K562 (cell line): ENCODE results near the gene SLC22A23. TPM values are rescaled to one million over a fixed set of nuclear protein-coding genes. Genes with fewer than 3 reads are reported as not detected.

Experiments used
- ATAC-seq: fragments of 200-7000 bp; cut with Tn5 transposase; 3 replicates; pipeline ENCODE4 v1.9.1; 2020; ENCODE audit warnings: moderate library complexity
- BruUV-seq: library from RNA; stranded (reverse); fragments of 400-500 nt; replicated peaks from 2 replicates; lab custom pipeline; 2021; lab: Mats Ljungman, UMichigan
- CTCF ChIA-PET: fragments of 300-600 bp; formaldehyde crosslinking; extraction: SDS; loops from one replicate; lab custom pipeline; 2021; ENCODE audit warnings: low intra/inter-chr PET ratio; lab: Yijun Ruan, JAX
- POLR2A ChIA-PET: fragments of 300-600, 350-650 bp; sonication (Branson Sonifier 250); formaldehyde crosslinking; extraction: SDS; loops from one replicate; lab custom pipeline; 2021; ENCODE audit warnings: antibody characterized with exemption, inconsistent platforms; lab: Yijun Ruan, JAX
- DNase-seq, 4 experiments: peaks; one replicate each; pipeline versions ENCODE4 v3.0.0 to v3.0.0-alpha.2; 2011 to 2018; ENCODE audit warnings: low spot score in 3 of 4, mixed read lengths in 3 of 4; ENCODE audit errors: extremely low read depth in 1 of 4
- FAIRE-seq: peaks from 2 replicates; lab custom pipeline; 2011; peaks lifted over from hg19 to GRCh38; lab: Jason Lieb, UNC
- H2AFZ ChIP-seq: 2 replicates; pipeline ENCODE4 v1.6.0; 2011; ENCODE audit warnings: low read depth, low read length, control low read depth, inconsistent platforms
- H3K27ac ChIP-seq: fragments of 200-600 bp; 3 replicates; pipeline ENCODE4 v1.8.0; 2011; ENCODE audit warnings: low read depth, mild to moderate bottlenecking, control low read depth, inconsistent platforms, low read length, moderate library complexity, mixed read lengths; ENCODE audit errors: extremely low read depth
- H3K27me3 ChIP-seq, 2 experiments: fragments of 300-600 bp in 1 of 2; 2 replicates in 1 of 2; 3 replicates in 1 of 2; pipeline versions ENCODE4 v1.6.0 to v1.8.0; 2011; ENCODE audit warnings: inconsistent platforms in 2 of 2, low read length in 2 of 2, mild to moderate bottlenecking in 1 of 2, mixed read lengths in 1 of 2, moderate library complexity in 1 of 2; ENCODE audit not compliant: control insufficient read depth in 2 of 2, insufficient read depth in 2 of 2
- H3K36me3 ChIP-seq: fragments of 300-600 bp; 3 replicates; pipeline ENCODE4 v1.8.0; 2011; ENCODE audit warnings: mild to moderate bottlenecking, low read length, inconsistent platforms; ENCODE audit not compliant: control insufficient read depth, insufficient read depth
- H3K4me1 ChIP-seq, 2 experiments: fragments of 200-600 bp in 1 of 2; replicated peaks in 1 of 2; 2 replicates in 1 of 2; 3 replicates in 1 of 2; pipeline versions ENCODE4 v1.5.1 to v1.8.0; 2011; ENCODE audit warnings: inconsistent platforms in 2 of 2, low read length in 2 of 2, mild to moderate bottlenecking in 1 of 2, mixed read lengths in 1 of 2, moderate library complexity in 1 of 2; ENCODE audit not compliant: control insufficient read depth in 2 of 2, insufficient read depth in 2 of 2
- H3K4me2 ChIP-seq: 2 replicates; pipeline ENCODE4 v1.6.1; 2011; ENCODE audit warnings: low read length, control low read depth, inconsistent platforms, mixed read lengths; ENCODE audit not compliant: insufficient read depth
- H3K4me3 ChIP-seq: fragments of 200-600 bp; sonication (generic), shearing (Covaris generic); 2 replicates; pipeline ENCODE4 v1.5.1; 2016; ENCODE audit warnings: control low read depth, inconsistent platforms
- H3K79me2 ChIP-seq: fragments of 200-600 bp; 3 replicates; pipeline ENCODE4 v1.8.0; 2011; ENCODE audit warnings: low read length, inconsistent platforms; ENCODE audit not compliant: control insufficient read depth, insufficient read depth
- H3K9ac ChIP-seq, 2 experiments: 2 replicates each; pipeline versions ENCODE4 v1.6.0 to v1.6.1; 2011; ENCODE audit warnings: low read depth in 2 of 2, low read length in 2 of 2, control low read depth in 1 of 2, inconsistent platforms in 1 of 2, mild to moderate bottlenecking in 1 of 2, mixed read lengths in 1 of 2; ENCODE audit not compliant: insufficient read depth in 1 of 2
- H3K9me1 ChIP-seq: one replicate; pipeline ENCODE4 v1.6.0; 2011; ENCODE audit warnings: inconsistent platforms, mild to moderate bottlenecking, low read length, moderate library complexity; ENCODE audit not compliant: control insufficient read depth, insufficient read depth
- H3K9me3 ChIP-seq: replicated peaks from 2 replicates; pipeline ENCODE4 v1.5.1; 2011; ENCODE audit warnings: low read depth, low read length, inconsistent platforms; ENCODE audit not compliant: control insufficient read depth, insufficient read depth
- H4K20me1 ChIP-seq: replicated peaks from 2 replicates; pipeline ENCODE4 v1.6.1; 2011; ENCODE audit warnings: low read length, inconsistent platforms, mixed read lengths; ENCODE audit not compliant: control insufficient read depth, insufficient read depth
- E2F4 ChIP-seq: sonication (generic); formaldehyde crosslinking; IDR thresholded peaks from 2 replicates; pipeline ENCODE4 v1.8.0; 2022; ENCODE audit warnings: mild to moderate bottlenecking, low read depth, missing genetic modification reagents
- KDM1A ChIP-seq, 2 experiments: fragments of 450-650 bp; IDR thresholded peaks; 2 replicates each; pipeline ENCODE4 v1.6.1; 2016; ENCODE audit warnings: mild to moderate bottlenecking in 2 of 2
- MEF2A ChIP-seq: IDR thresholded peaks from 2 replicates; pipeline ENCODE4 v1.6.1; 2011; ENCODE audit warnings: low read depth, mild to moderate bottlenecking, low read length, moderate library complexity; ENCODE audit not compliant: control insufficient read depth
- MEIS2 ChIP-seq: fragments of 450-650 bp; IDR thresholded peaks from 2 replicates; pipeline ENCODE4 v1.6.1; 2014; ENCODE audit warnings: mild to moderate bottlenecking; ENCODE audit not compliant: partially characterized antibody
- PBX2 ChIP-seq, 2 experiments: IDR thresholded peaks in 1 of 2; conservative IDR thresholded peaks in 1 of 2; 2 replicates each; pipeline ENCODE4 v1.6.1; 2016; ENCODE audit warnings: low read depth in 2 of 2, mild to moderate bottlenecking in 1 of 2, missing compliant biosample characterization in 1 of 2, missing genetic modification characterization in 1 of 2, moderate library complexity in 1 of 2
- RFX1 ChIP-seq: fragments of 450-650 bp; IDR thresholded peaks from 2 replicates; pipeline ENCODE4 v1.6.1; 2016; ENCODE audit warnings: mild to moderate bottlenecking, moderate library complexity
- SPI1 ChIP-seq: IDR thresholded peaks from 2 replicates; pipeline ENCODE4 v1.6.1; 2011; ENCODE audit warnings: low read depth, low read length, control low read depth, borderline replicate concordance
- VEZF1 ChIP-seq: fragments of 200-800 bp; sonication (Bioruptor generic); IDR thresholded peaks from 2 replicates; pipeline ENCODE4 v1.6.1; 2017; ENCODE audit warnings: missing genetic modification characterization, missing compliant biosample characterization
- ZBTB33 ChIP-seq: sonication (generic); formaldehyde crosslinking; IDR thresholded peaks from 2 replicates; pipeline ENCODE4 v1.8.1; 2023; ENCODE audit warnings: mild to moderate bottlenecking, missing genetic modification reagents
- ZNF232 ChIP-seq: sonication (generic); formaldehyde crosslinking; IDR thresholded peaks from 2 replicates; pipeline ENCODE4 v1.8.0; 2022; ENCODE audit warnings: mild to moderate bottlenecking, missing genetic modification reagents
- ZNF384 ChIP-seq: IDR thresholded peaks from 2 replicates; pipeline ENCODE4 v1.6.1; 2012; ENCODE audit warnings: low read depth, low read length, improper control_type of control experiment
- ZNF696 ChIP-seq: fragments of 250-450 bp; sonication (Bioruptor Pico); conservative IDR thresholded peaks from 2 replicates; pipeline ENCODE4 v1.4.0; 2020; ENCODE audit warnings: mild to moderate bottlenecking, moderate library complexity
- WGBS: fragments of 100-300 bp; shearing (Covaris generic); methylation state at CpG from one replicate; pipeline ENCODE4 v1.1.6; 2016; ENCODE audit warnings: low coverage, mixed read lengths; ENCODE audit not compliant: insufficient coverage; ENCODE audit errors: missing lambda C conversion rate; 5-methylcytosine and 5-hydroxymethylcytosine counted together
- in situ Hi-C: fragments of 300-500 bp; cut with MboI; formaldehyde crosslinking; loops from 4 replicates; pipeline ENCODE4 v1.15.0; 2018; ENCODE audit warnings: inconsistent platforms, mixed read lengths
- intact Hi-C: fragments of 100-400 bp; cut with micrococcal nuclease; formaldehyde crosslinking; loops from 2 replicates; pipeline ENCODE4 v1.14.2; 2022
- polyA plus RNA-seq, 8 experiments: library from polyadenylated mRNA; depleted of rRNA in 4 of 8; stranded (reverse) in 5 of 8; unstranded in 3 of 8; fragments of >200 nt; fragmentation: Nextera tagmentation in 2 of 8; fragmentation: Illumina TruSeq in 1 of 8; extraction: Ambion mirVana in 2 of 8; extraction: Trizol in 1 of 8; gene quantifications; 2 replicates each; pipeline versions ENCODE4 v1.2.1 to v1.2.3, GENCODE V29; 2011 to 2014; ENCODE audit warnings: inconsistent platforms in 1 of 8, missing spikeins in 1 of 8
- total RNA-seq, 7 experiments: library from RNA; depleted of rRNA in 6 of 7; stranded (reverse); fragments of >200 nt in 6 of 7; fragmentation: Illumina TruSeq in 2 of 7; extraction: Trizol in 2 of 7; gene quantifications; 2 replicates each; pipeline versions ENCODE4 v1.2.1 to v1.2.3, GENCODE V29; 2011 to 2021; ENCODE audit warnings: low replicate concordance in 1 of 7

Gene SLC22A23
- total and polyA plus RNA-seq, 9 of the 15 experiments (the other 6 are each of a cell fraction or from before 2014, with no cell fraction given), result 0.30 to 8.7 (median 2.5) TPM

- peak; percentile 41; the same call in 1 of the 2 replicates for TF ChIP-seq VEZF1 (CRISPR knock-in tag)
- no peak for TF ChIP-seq ZNF384
- no peak for TF ChIP-seq SPI1
- TF ChIP-seq ZBTB33, result peak; percentile 33
Observed at GRCh38 chr6:3231247-3232016, 225.4 kb downstream of the SLC22A23 start (continued).

GRCh38 chr6:3230900-3231246, 226.0 kb downstream of the SLC22A23 start:
- peaks cover 38 to 50% of the 10 kb centered on the region in 2 experiments for H3K4me1 ChIP-seq
- CTCF ChIA-PET, result no interaction called here
- in situ Hi-C loops, result no loop called here
- no peaks in the 10 kb centered on the region for H3K36me3 ChIP-seq
- FAIRE-seq, result no peak
- no peaks in the 10 kb centered on the region for H4K20me1 ChIP-seq
- intact Hi-C loops, result no loop called here
- peak overlapping the region in 1 of 2 experiments; percentile 75; a peak in 1 of 4 replicates for H3K9ac ChIP-seq
- 41% methylated on average over 11 of the region's 11 CpGs for WGBS
- H3K9me1 ChIP-seq, result no peaks in the 10 kb centered on the region
- no peaks in the 10 kb centered on the region for H3K79me2 ChIP-seq
- BruUV-seq, result no TSS peak
- H3K27ac ChIP-seq, result no peak overlapping the region
- H2AFZ ChIP-seq, result no peak overlapping the region
- POLR2A ChIA-PET, result interaction anchor here (0.6 to 0.7 kb wide), 5 partner anchors 12 to 388 kb away, joined by 3 to 5 read pairs (median 3); no protein-coding TSS in a partner anchor
- no peak overlapping the region for H3K4me3 ChIP-seq
- no peak overlapping the region for H3K4me2 ChIP-seq
- no peak for ATAC-seq
- peaks cover 42 to 57% of the 10 kb centered on the region in 2 experiments for H3K27me3 ChIP-seq
- no peak for DNase-seq
- H3K9me3 ChIP-seq, result no peaks in the 10 kb centered on the region
- TF ChIP-seq MEF2A (no peak), ZNF232 (CRISPR knock-in tag) (no peak), RFX1 (peak; percentile 86), PBX2 (CRISPR knock-in tag; IDR thresholded peaks at IDR 0.05; ENCODE audit: low read depth) (no peak), PBX2 (tag; conservative IDR thresholded peaks at IDR 0.05; ENCODE audit: low read depth) (peak; percentile 42), KDM1A (IDR thresholded peaks at IDR 0.05) (peak; percentile 21 to 44; a peak in 2 of 4 replicates), ZNF696 (CRISPR knock-in tag) (no peak), MEIS2 (peak; percentile 22), E2F4 (CRISPR knock-in tag) (no peak)
